Measurements from ENCODE around the gene SLC15A3. TPM values are rescaled to one million over a fixed set of nuclear protein-coding genes. Genes with fewer than 3 reads are reported as not detected.
A peak's percentile ranks its signal among the peaks of the same experiment; 100 is the strongest.

Gene SLC15A3
- polyA plus RNA-seq, 1 donor from 2014 or later, result not detected

DNA sequence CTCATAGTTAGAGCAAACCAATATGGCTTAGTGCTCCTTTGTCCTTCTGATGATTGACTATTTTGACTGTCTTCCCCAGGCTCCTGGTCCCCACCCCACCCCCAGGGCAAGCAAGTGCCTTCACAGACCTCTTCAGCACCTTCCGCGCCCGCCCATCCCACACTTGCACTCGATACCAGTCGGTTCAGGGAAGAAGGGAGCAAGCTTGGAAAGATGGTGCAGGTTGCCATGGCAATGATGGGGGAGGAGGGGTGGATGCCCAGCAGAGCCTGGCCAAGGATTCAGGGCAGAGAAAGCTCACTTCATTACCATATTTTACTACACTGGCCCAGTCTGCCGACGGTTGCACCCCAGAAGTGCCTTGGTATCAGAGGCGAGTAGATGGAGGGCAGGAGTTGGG, 25.5 kb downstream of the SLC15A3 start:
- Histone ChIP-seq H3K36me3 (ENCODE audit: insufficient read depth, low read length) (no peaks in the 10 kb centered on the region), H3F3A (ENCODE audit: insufficient read depth, low read length, poor library complexity, severe bottlenecking) (no peaks in the 10 kb centered on the region), H3K27ac (ENCODE audit: low read length) (no peak overlapping the region), H3K9ac (ENCODE audit: low read length) (no peak overlapping the region), H4K20me1 (ENCODE audit: insufficient read depth) (peaks cover 6% of the 10 kb centered on the region), H3K4me2 (ENCODE audit: low read length) (peak overlapping the region; percentile 71), H3K4me3 (ENCODE audit: low read length) (peak overlapping the region; percentile 82), H3K9me2 (ENCODE audit: insufficient read depth, low read length) (no peaks in the 10 kb centered on the region), H3K9me3 (ENCODE audit: low read length) (no peaks in the 10 kb centered on the region), H3K27me3 (ENCODE audit: insufficient read depth, low read depth, low read length) (no peaks in the 10 kb centered on the region), H2AFZ (ENCODE audit: low read depth, low read length) (no peak overlapping the region), H3K79me2 (replicated peaks; ENCODE audit: insufficient read depth, low read length) (peaks cover 36% of the 10 kb centered on the region)
- TF ChIP-seq TAF1 (IDR thresholded peaks at IDR 0.05; ENCODE audit: low read depth) (no peak), POLR2AphosphoS5 (IDR thresholded peaks at IDR 0.05) (no peak), REST (IDR thresholded peaks at IDR 0.05; ENCODE audit: borderline replicate concordance) (no peak), RAD21 (conservative IDR thresholded peaks at IDR 0.05) (no peak)

GRCh38 chr11:60925868-60926267, 26.1 kb downstream of the SLC15A3 start:
- Histone ChIP-seq H3F3A (ENCODE audit: insufficient read depth, low read length, poor library complexity, severe bottlenecking) (no peaks in the 10 kb centered on the region), H4K20me1 (ENCODE audit: insufficient read depth) (peaks cover 6% of the 10 kb centered on the region), H3K9me3 (ENCODE audit: low read length) (no peaks in the 10 kb centered on the region), H3K9me2 (ENCODE audit: insufficient read depth, low read length) (no peaks in the 10 kb centered on the region), H3K79me2 (replicated peaks; ENCODE audit: insufficient read depth, low read length) (peaks cover 36% of the 10 kb centered on the region), H3K27me3 (ENCODE audit: insufficient read depth, low read depth, low read length) (no peaks in the 10 kb centered on the region), H3K4me3 (ENCODE audit: low read length) (peak overlapping the region; percentile 82), H3K9ac (ENCODE audit: low read length) (peak overlapping the region; percentile 96), H2AFZ (ENCODE audit: low read depth, low read length) (no peak overlapping the region), H3K4me2 (ENCODE audit: low read length) (peak overlapping the region; percentile 71), H3K27ac (ENCODE audit: low read length) (peak overlapping the region; percentile 74), H3K36me3 (ENCODE audit: insufficient read depth, low read length) (no peaks in the 10 kb centered on the region)
- no peak for TF ChIP-seq REST (IDR thresholded peaks at IDR 0.05; ENCODE audit: borderline replicate concordance)
- TF ChIP-seq TAF1 (IDR thresholded peaks at IDR 0.05; ENCODE audit: low read depth), result no peak
- TF ChIP-seq MXI1 (conservative IDR thresholded peaks at IDR 0.05; ENCODE audit: poor library complexity, severe bottlenecking), result no peak
- TF ChIP-seq, protein P1, sequence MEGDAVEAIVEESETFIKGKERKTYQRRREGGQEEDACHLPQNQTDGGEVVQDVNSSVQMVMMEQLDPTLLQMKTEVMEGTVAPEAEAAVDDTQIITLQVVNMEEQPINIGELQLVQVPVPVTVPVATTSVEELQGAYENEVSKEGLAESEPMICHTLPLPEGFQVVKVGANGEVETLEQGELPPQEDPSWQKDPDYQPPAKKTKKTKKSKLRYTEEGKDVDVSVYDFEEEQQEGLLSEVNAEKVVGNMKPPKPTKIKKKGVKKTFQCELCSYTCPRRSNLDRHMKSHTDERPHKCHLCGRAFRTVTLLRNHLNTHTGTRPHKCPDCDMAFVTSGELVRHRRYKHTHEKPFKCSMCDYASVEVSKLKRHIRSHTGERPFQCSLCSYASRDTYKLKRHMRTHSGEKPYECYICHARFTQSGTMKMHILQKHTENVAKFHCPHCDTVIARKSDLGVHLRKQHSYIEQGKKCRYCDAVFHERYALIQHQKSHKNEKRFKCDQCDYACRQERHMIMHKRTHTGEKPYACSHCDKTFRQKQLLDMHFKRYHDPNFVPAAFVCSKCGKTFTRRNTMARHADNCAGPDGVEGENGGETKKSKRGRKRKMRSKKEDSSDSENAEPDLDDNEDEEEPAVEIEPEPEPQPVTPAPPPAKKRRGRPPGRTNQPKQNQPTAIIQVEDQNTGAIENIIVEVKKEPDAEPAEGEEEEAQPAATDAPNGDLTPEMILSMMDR (IDR thresholded peaks at IDR 0.05; ENCODE audit: poor library complexity, severe bottlenecking), result no peak
- no peak for TF ChIP-seq EP300 (conservative IDR thresholded peaks at IDR 0.05; ENCODE audit: poor library complexity, severe bottlenecking)
